Endothelial cell of umbilical vein (primary cell): Measurements from ENCODE around the gene GNAO1. TPM values are rescaled to one million over a fixed set of nuclear protein-coding genes. Genes with fewer than 3 reads are reported as not detected.

Source experiments
- BruUV-seq: library from RNA; stranded (reverse); fragments of 400-500 nt; replicated peaks from 2 replicates; lab custom pipeline; 2021; lab: Mats Ljungman, UMichigan
- CTCF ChIA-PET: fragments of 300-600, 350-600 bp; sonication (Branson Sonifier 250); formaldehyde crosslinking; loops from one replicate; lab custom pipeline; 2021; ENCODE audit warnings: antibody characterized with exemption, inconsistent platforms; lab: Charles Lee
- POLR2A ChIA-PET: fragments of 300-600, 350-600 bp; sonication (Branson Sonifier 250); formaldehyde crosslinking; loops from one replicate; lab custom pipeline; 2021; ENCODE audit warnings: antibody characterized with exemption, inconsistent platforms; lab: Charles Lee
- DNase-seq: peaks from one replicate; pipeline ENCODE4 v3.0.0-alpha.2; 2011; ENCODE audit warnings: low read depth, low spot score
- FAIRE-seq: peaks from 2 replicates; lab custom pipeline; 2011; peaks lifted over from hg19 to GRCh38; lab: Jason Lieb, UNC
- H2AFZ ChIP-seq: 2 replicates; pipeline ENCODE4 v1.6.0; 2012; ENCODE audit warnings: low read depth, low read length, control low read depth, inconsistent platforms
- H3K27ac ChIP-seq: 2 replicates; pipeline ENCODE4 v1.5.1; 2011; ENCODE audit warnings: low read depth, mild to moderate bottlenecking, control low read depth, low read length, moderate library complexity; ENCODE audit not compliant: insufficient read depth
- H3K27me3 ChIP-seq, 2 experiments: 2 replicates each; pipeline versions ENCODE4 v1.6.0 to v1.6.1; 2011; ENCODE audit warnings: low read length in 2 of 2, mixed read lengths in 1 of 2; ENCODE audit not compliant: control insufficient read depth in 2 of 2, insufficient read depth in 2 of 2
- H3K36me3 ChIP-seq, 2 experiments: 2 replicates in 1 of 2; 3 replicates in 1 of 2; pipeline ENCODE4 v1.5.1; 2011; ENCODE audit warnings: low read length in 2 of 2, mild to moderate bottlenecking in 1 of 2, moderate library complexity in 1 of 2; ENCODE audit not compliant: control insufficient read depth in 2 of 2, insufficient read depth in 2 of 2; ENCODE audit errors: extremely low read depth in 1 of 2
- H3K4me1 ChIP-seq: 3 replicates; pipeline ENCODE4 v1.5.1; 2011; ENCODE audit warnings: mild to moderate bottlenecking, low read length; ENCODE audit not compliant: control insufficient read depth, insufficient read depth; ENCODE audit errors: extremely low read depth
- H3K4me2 ChIP-seq: 2 replicates; pipeline ENCODE4 v1.6.1; 2011; ENCODE audit warnings: low read length, control low read depth, mixed read lengths; ENCODE audit not compliant: insufficient read depth
- H3K4me3 ChIP-seq, 3 experiments: fragments of 200-600 bp in 1 of 3; sonication (generic), shearing (Covaris generic) in 1 of 3; replicated peaks in 1 of 3; 2 replicates each; pipeline ENCODE4 v1.5.1; 2011 to 2016; ENCODE audit warnings: control low read depth in 3 of 3, low read length in 3 of 3, mild to moderate bottlenecking in 2 of 3, inconsistent platforms in 1 of 3, low read depth in 1 of 3, moderate library complexity in 1 of 3; ENCODE audit not compliant: insufficient read depth in 1 of 3
- H3K79me2 ChIP-seq: 2 replicates; pipeline ENCODE4 v1.6.0; 2012; ENCODE audit warnings: low read length, inconsistent platforms; ENCODE audit not compliant: control insufficient read depth, insufficient read depth
- H3K9ac ChIP-seq: replicated peaks from 2 replicates; pipeline ENCODE3; 2011; ENCODE audit warnings: low read length, control low read depth; ENCODE audit not compliant: insufficient read depth; ENCODE audit errors: extremely low read depth
- H3K9me1 ChIP-seq: replicated peaks from 3 replicates; pipeline ENCODE4 v1.6.0; 2011; ENCODE audit warnings: mild to moderate bottlenecking, low read length; ENCODE audit not compliant: control insufficient read depth, insufficient read depth; ENCODE audit errors: extremely low read depth
- H3K9me3 ChIP-seq: replicated peaks from 2 replicates; pipeline ENCODE4 v1.5.1; 2012; ENCODE audit warnings: low read length, inconsistent platforms; ENCODE audit not compliant: control insufficient read depth, insufficient read depth
- H4K20me1 ChIP-seq: replicated peaks from 2 replicates; pipeline ENCODE3; 2011; ENCODE audit warnings: mild to moderate bottlenecking, low read length; ENCODE audit not compliant: control insufficient read depth, insufficient read depth; ENCODE audit errors: extremely low read depth
- CTCF ChIP-seq, 2 donors: IDR thresholded peaks; 1 replicate in 1 of 2; 2 replicates in 1 of 2; pipeline ENCODE4 v1.5.1; 2011; ENCODE audit warnings: low read length in 2 of 2, mild to moderate bottlenecking in 2 of 2, moderate library complexity in 2 of 2, control low read depth in 1 of 2, inconsistent platforms in 1 of 2, low read depth in 1 of 2; ENCODE audit not compliant: insufficient read depth in 1 of 2; ENCODE audit errors: extremely low read depth in 1 of 2
- EZH2 ChIP-seq: IDR thresholded peaks from 2 replicates; pipeline ENCODE4 v1.6.1; 2012; ENCODE audit warnings: borderline replicate concordance, low read depth, mild to moderate bottlenecking, moderate library complexity, low read length, inconsistent platforms; ENCODE audit not compliant: severe bottlenecking
- FOS ChIP-seq: IDR thresholded peaks from 2 replicates; pipeline ENCODE4 v1.6.1; 2011; ENCODE audit warnings: mild to moderate bottlenecking, low read length, moderate library complexity, borderline replicate concordance; ENCODE audit not compliant: insufficient read depth
- GATA2 ChIP-seq: IDR thresholded peaks from 2 replicates; pipeline ENCODE4 v1.7.0; 2011; ENCODE audit warnings: low read depth, mild to moderate bottlenecking, moderate library complexity, mixed read lengths, low read length; ENCODE audit not compliant: insufficient read length, insufficient read depth
- JUN ChIP-seq: IDR thresholded peaks from 2 replicates; pipeline ENCODE4 v1.6.1; 2011; ENCODE audit warnings: borderline replicate concordance, low read depth; ENCODE audit not compliant: insufficient read length, insufficient read depth
- MAX ChIP-seq: IDR thresholded peaks from 2 replicates; pipeline ENCODE4 v1.6.1; 2011; ENCODE audit not compliant: insufficient read depth, insufficient read length
- MYC ChIP-seq: IDR thresholded peaks from one replicate; pipeline ENCODE4 v1.6.1; 2011; ENCODE audit warnings: mild to moderate bottlenecking, low read depth, low read length
- POLR2A ChIP-seq: IDR thresholded peaks from 2 replicates; pipeline ENCODE4 v1.6.1; 2012; ENCODE audit warnings: low read depth, mild to moderate bottlenecking, control low read depth, low read length
- POLR2AphosphoS5 ChIP-seq: IDR thresholded peaks from 2 replicates; pipeline ENCODE4 v1.6.1; 2012; ENCODE audit warnings: low read depth, mild to moderate bottlenecking, control low read depth, low read length, moderate library complexity; ENCODE audit not compliant: insufficient read depth
- dilution Hi-C: fragments of 300-500 bp; cut with MboI; formaldehyde crosslinking; loops from one replicate; pipeline ENCODE4 v1.15.0; 2019; ENCODE audit warnings: low sequenced_read_pairs; ENCODE audit not compliant: extremely low pct_ligation_motif_present
- intact Hi-C: fragments of 100-400 bp; cut with micrococcal nuclease; formaldehyde crosslinking; loops from one replicate; pipeline ENCODE4 v1.10.0; 2022
- polyA plus RNA-seq, 4 experiments: library from polyadenylated mRNA; depleted of rRNA in 3 of 4; stranded (reverse) in 3 of 4; unstranded in 1 of 4; fragments of >200 nt; gene quantifications; 2 replicates each; pipeline versions ENCODE4 v1.2.1 to v1.2.3, GENCODE V29; 2011 to 2012; ENCODE audit warnings: missing spikeins in 1 of 4
- total RNA-seq: library from RNA; stranded (reverse); gene quantifications from 2 replicates; pipeline ENCODE4 v1.2.3, GENCODE V29; 2021

The GNAO1 gene
- total and polyA plus RNA-seq, 2 donors (not counting 3 experiments of a cell fraction or from before 2014, with no cell fraction given): not detected

DNA sequence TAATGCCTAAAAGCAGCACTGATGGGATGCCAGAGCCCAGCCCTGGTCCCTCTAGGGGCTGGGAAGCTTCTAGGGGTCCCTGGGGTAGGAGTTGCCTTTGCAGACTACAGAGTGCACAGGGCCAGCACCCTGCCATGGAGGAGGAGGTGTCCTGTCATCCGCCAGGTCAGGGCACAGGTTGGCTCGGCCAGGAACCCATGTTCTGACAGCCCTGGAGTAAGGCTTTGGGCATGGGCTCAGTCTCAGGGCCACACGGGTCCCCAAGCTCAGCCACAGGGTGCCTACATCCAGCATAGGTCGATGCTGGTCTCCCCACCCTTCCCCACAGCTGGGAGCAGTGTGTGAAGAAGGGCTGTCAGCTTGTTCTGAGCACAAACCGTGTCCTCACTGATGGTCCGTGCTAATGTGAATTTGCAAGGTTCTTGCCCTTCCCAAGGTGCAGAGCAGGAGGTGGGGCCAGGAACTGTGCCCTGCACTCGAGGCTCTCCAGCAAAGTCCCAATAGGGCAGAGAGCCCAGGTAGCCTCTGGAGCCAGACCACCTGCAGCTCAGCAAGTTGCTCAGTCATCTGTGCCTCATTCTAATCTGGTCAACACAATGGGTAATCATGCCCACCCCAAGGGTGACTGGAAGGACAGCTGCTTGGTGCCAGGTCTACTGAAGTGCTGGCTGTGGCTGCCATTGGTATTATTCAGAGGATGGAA lies 161.2 kb downstream of the GNAO1 start:
- dilution Hi-C loops (no loop called here), intact Hi-C loops (no loop called here)
- Histone ChIP-seq H3K79me2 (no peaks in the 10 kb centered on the region), H3K4me1 (peaks cover 12% of the 10 kb centered on the region), H3K27ac (no peak overlapping the region), H3K36me3 (no peaks in the 10 kb centered on the region), H3K9me3 (no peaks in the 10 kb centered on the region), H3K4me3 (no peak overlapping the region), H3K9me1 (no peaks in the 10 kb centered on the region), H3K27me3 (peaks cover 0 to 3% of the 10 kb centered on the region in 2 experiments), H3K9ac (no peak overlapping the region), H3K4me2 (no peak overlapping the region), H4K20me1 (no peaks in the 10 kb centered on the region), H2AFZ (no peak overlapping the region)
- POLR2A ChIA-PET: no interaction called here
- no TSS peak for BruUV-seq
- DNase-seq (no peak), FAIRE-seq (no peak)
- TF ChIP-seq POLR2A (no peak), POLR2AphosphoS5 (no peak), FOS (no peak), CTCF (IDR thresholded peaks at IDR 0.05; ENCODE audit: extremely low read depth in 1 of 2, insufficient read depth in 1 of 2, low read depth in 1 of 2, low read length in 2 of 2) (no peak), MYC (no peak), JUN (no peak), EZH2 (no peak), GATA2 (no peak), MAX (no peak)
- CTCF ChIA-PET: interaction anchor here (1.1 kb wide), 1 partner anchor 34 kb away, joined by 3 read pairs; no protein-coding TSS in a partner anchor
